Fibroblast of skin of back (primary cell): Measurements from ENCODE around the gene SHPK.

Experiments used
- DNase-seq: peaks from one replicate; pipeline ENCODE4 v3.0.0-alpha.2; 2013

Gene SHPK

DNA sequence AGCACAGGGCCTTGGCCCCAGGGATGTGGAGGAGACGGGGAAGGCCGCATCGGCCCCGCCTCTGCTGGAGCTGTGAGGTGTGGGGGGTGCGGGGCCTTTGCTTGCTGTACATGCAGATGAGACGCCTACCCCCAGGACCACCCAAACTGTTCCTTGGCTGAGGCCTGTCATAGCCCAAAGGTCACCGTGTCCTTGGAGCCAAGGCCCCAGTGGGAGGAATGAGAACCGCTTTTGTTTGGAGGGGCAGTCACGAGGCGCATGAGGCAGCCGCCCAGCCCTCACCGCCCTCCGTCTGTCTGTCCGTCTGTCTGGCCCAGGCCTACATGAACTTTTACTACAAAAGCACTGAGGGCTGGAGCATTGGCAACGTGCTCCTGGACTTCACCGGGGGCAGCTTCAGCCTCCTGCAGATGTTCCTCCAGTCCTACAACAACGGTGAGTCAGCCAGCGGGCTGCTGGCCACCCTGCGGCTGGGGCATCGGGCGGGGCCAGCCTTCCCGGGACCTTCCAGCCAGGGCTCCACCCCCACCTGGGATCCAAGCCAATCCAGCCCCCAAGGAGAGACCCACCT lies 23.6 kb upstream of the SHPK start:
- DNase-seq: peak; percentile 75

DNA sequence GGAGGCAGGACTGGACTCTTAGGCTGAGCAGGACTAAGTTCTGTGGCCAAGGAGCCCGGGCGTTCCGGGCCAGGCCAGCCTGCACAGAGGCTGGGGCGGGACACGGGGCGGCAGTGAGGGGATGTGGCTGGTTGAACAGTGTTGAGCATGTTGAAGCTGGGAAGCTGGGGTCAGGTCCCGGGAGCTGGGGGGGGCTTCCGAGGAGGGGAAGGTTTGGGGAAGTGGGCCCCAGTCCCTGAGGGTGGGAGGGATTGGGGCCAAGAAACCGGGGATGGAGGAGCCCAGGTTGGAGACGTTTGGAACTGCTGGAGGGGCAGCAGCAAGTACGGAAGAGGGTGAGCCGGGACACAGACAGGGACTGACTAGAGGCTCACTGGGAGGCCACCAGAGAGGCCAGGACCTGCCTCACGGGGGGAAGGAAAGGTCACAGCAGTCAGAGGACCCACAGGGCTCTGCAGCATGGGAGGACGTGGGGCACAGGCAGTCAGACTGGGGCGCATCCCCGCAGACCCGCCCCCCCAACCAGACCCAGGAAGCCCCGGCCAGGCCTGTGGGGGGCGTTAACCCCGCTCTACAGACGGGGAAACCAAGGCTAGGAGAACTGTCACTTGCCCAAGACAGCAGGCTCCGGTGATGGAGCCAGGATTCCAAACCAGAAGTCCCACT lies 22.9 kb upstream of the SHPK start:
- no peak for DNase-seq

DNA sequence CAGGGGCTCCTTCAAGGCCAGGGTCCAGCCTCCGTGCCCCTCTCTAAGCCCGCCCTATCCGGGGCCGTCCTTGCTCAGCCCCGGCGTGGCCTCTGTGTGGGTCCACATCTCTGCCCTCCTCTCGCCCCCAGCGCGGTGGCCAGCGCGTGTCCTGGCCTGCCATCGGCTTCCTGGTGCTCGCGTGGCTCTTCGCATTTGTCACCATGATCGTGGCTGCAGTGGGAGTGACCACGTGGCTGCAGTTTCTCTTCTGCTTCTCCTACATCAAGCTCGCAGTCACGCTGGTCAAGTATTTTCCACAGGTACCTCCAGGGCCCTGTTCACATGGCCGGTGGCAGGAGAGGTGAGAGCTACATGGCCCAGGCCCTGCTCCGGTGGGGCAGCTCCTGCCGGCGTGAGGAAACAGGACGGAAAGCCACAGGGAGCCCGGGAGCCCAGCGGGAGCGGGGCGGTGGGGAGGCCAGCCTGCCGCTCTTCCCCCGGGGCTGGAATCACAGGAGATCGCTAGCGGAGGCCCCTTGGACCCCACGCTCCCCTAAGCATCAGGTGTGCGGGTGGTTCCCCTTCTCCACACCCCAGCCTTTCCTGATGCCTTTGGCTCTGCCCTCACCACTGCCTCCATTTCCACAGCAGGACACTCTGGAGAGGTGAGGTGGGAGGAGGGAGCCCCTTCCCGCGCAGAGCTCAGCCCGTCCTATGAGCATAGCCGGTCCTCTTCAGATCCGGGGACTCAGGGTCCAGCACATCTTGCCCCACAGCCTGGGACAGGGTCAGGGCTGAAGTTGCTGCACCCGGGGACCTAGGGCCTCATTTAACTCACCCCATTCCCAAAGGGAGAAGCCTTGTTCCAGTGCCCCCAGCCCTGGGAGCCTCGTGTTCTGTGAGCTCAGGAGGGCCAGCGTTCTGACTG lies 22.1 kb upstream of the SHPK start:
- DNase-seq: no peak

DNA sequence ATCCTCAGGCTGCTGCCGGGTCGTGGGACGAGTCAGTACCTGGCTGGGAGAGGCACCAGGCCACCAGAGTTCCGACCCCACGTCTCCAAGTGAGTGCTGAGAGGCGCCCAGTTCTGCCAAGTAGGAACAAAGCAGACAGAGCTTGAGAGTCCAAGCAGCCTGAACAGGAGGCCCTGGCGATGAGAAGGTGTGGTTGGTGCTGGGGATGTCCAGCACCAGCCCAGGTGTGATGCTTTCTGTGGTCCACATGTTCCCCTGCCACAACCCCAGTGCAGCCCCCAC lies 21.5 kb upstream of the SHPK start:
- DNase-seq: no peak

DNA sequence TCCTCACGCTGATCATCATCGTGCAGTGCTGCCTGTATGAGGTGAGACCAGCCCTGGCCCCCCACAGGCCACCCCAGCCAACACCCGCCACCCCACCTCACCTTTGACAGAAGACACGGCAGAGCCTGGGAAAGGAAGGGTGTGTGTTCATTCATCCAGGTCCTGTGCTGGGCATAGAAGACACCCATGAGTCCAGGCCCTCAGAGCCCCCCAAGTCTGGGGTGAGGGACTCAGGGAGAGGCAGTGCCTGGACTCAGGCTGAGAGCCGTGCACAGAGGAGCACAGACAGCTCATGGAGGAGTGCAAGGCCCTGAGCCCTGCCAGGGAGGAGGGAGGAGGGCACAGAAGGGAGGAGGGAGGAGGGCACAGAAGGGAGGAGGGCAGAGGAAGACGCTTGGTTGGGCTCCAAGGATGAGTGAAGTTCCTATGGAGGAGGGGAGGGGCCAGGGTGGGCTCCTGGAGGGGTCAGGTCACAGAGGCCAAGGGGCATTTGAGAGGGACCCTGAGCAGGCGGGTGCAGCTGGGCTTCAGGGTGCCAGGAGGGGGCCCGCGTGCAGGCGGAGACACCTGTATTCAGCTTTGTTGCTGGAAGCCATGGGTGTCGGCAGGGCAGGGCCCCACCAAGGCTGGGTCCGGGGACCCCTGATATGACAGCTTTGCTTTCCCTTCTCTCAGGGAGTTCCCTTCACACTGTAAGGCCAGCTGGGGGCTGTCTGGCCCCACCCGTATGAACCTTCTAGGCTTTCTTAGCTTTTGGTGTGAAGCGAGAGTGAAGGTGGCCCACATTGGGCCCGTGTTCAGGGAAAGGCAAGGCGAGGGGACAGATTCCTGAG lies 20.9 kb upstream of the SHPK start:
- DNase-seq: no peak

DNA sequence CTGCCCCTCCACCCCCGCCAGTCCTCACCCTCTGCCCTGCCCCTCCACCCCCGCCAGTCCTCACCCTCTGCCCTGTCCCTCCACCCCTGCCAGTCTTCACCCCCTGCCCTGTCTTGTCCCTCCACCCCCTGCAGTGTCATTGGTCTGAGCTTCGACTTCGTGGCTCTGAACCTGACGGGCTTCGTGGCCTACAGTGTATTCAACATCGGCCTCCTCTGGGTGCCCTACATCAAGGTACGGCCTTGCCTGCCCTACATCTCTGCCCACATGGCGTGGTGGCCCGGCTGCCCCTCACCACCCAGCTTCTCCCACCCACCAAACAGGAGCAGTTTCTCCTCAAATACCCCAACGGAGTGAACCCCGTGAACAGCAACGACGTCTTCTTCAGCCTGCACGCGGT lies 20.3 kb upstream of the SHPK start:
- no peak for DNase-seq

DNA sequence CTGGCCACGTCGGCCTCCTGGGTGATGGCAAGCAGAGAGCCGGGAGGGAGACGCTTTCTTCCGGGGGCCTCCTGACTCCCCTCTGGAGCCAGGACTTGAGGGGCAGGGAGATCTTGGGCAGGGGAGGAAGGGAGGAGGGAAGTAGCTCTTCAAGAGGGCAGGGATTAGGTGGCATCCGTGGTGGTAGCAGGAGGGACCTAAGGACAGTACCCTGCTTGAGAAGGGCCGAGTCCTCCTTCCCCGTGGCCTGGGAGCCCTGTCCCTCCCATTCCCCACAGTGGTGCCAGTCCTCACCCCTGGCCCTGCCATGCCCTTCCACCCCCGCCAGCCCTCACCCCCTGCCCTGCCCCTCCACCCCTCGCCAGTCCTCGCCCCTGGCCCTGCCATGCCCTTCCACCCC lies 19.7 kb upstream of the SHPK start:
- no peak for DNase-seq

DNA sequence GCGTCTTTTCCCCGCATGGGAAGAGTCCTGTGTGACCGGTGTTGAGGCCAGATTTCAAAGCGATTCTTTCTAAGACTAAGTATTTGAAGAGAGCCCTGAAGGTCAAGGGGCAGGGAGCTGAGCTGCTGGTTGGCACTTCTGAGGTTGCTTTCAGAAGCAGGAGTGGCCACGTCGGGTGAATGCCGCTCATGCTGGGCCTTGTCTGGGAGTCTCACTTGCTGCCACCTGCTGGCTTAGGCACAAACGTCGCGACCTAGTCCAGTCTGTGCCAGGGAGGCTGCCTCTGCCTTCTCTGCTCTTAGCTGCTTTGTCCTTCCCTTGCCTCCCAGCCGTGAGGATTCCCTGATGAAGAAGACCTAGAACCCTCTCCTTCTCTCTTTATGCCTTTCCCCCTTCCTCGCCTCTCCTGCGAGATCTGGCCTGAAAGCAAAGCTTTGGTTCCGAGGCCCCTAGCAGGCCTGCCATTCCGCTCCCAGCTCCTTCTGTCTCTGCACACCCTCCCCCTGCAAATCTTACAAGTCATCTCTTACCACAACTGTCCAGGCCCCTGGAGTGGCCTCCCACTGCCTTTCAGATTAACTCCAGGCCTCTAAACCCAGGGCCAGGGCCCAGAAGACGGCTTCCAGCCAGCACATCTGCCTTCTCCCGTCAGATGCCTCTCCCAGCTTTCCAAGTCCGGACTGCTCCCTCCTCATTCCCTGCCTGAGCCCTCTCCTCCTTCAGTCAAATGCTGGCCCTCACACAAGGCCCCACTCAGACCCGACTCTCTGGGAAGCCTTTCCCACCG lies 11.9 kb upstream of the SHPK start:
- DNase-seq: peak; percentile 56

DNA sequence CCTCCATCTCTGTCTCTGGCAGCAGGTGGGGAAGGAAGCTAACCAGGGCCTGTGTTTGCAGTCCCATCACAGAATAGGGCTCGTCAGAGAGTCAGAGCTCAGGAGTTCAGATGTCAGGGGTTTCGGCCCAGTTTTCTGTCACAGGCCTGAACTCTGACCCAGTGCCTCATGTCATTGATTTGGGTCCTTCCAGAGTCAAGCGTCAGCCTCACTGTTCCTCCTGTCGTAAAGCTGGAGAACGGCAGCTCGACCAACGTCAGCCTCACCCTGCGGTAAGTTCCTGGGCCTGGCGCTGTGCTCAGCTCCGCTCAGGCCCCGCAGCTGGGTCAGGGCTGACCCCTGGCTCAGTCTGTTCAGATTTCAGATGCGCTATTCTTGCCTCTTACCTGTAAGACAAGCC lies 11.2 kb upstream of the SHPK start:
- no peak for DNase-seq

DNA sequence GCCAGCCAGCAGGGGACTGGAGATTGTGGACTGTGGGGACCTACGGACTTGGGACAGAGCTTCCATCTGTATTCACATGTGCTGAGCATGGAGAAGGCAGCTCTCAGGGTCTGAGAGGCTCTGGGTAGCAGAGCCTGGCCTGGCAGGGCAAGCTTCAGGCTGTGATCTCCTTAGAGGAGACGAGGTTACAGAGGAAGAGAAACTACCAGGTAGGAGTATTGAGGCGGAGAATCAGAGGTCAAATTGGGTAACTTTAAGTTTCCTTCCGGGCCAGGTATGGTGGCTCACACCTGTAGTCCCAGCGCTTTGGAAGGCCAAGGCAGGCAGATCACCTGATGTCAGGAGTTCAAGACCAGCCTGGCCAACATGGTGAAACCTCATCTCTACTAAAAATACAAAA lies 9.3 kb upstream of the SHPK start:
- DNase-seq: no peak

DNA sequence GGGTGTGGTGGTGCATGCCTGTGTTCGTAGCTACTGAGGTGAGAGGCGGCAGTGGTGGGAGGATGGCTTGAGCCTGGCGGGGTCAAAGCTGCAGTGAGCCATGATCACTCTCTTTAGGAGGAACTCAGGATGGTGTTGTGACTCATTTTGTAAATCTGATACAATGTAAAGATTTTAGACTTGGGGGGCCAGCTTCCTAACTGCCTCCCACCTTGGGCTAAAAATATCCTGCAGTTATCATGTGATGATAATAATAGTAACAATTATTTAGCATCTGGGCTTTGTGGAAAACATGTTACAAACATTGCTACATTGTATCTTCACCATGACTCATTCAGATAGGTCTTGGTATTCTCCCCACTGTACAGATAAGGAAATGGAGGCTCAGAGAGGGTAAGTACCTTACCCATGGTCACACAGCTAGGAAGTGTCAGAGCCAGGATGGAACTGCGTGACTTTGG lies 7.9 kb upstream of the SHPK start:
- DNase-seq: no peak

DNA sequence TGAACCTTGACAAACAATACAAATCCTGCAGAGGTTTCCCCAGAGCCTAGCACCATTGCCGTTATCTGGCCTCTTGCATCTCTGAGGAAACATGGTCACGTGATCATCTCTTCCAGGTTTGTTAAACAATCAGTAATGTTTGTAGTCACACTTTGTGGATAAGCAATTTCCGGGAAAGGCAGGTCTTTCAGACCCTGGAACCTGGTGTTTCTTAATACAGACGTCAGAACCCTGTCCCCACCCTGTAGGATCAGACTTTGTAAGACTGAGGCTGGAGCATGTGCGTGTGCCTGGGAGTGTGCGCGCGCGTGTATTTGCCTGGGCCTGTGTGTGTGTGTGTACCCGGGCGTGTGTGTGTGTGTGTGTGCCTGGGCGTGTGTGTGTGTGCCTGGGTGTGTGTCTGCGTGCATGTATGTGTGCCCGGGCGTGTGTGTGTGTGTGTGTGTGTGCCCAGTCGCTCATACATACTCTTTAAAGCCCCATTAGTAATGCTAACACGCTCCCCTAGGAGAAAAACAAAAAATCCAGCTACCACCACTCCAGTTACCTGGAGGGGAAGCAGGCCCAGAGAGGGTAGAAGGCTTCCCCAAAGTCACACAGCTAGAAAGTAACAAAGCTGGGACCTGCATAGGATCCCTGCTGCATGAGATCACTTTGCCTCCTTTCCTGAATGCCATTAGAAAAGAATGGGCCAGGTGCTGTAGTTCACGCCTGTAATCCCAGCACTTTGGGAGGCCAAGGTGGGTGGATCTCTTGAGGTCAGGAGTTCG lies 5.9 kb upstream of the SHPK start:
- DNase-seq: no peak

DNA sequence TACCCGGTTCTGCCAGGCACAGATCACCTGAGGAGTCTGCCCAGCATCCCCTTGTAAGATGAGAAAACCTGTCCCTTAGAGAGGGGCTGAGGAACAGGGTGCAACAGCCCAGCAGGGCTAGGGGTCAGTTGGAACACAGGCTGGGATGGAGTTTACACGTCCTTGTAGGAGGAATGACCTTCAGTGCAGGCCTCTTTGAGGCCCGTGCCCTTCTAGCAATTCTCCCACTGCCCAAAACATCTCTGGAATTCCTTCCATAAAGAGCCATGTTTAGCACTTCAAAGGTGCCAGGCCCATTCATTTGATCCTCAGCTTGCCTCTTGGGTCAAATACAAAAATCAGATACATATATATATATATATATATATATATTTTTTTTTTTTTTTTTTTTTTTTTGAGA lies 5.0 kb upstream of the SHPK start:
- DNase-seq: no peak

DNA sequence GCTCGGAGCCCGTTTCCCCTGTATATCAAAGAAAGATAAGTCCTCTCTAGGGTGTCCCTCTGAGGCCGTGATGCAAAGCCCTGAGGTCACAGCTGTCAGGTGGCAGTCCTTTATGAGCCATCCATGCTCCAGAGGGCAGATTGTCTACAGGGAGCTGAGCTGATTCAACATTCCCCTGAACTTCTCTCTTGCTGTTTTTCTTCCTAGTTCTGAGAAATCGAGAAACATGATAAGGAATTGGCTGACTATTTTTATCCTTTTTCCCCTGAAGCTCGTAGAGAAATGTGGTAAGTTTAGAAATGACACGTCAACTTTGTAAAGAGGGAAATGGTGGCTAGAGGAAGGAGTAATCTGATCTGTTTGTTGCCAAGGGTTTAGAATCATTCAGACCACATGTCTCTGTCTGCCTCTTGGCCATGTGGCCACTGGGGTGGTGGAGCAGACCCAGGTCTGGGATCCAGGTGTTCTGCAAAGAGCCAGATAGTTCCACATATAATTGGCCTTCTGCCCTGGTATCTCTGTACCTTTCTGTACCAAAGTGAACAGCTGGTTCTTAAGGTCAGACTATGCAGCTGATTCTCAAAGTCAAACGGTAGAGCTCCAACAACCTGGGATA lies 4.0 kb upstream of the SHPK start:
- DNase-seq: peak; percentile 40

DNA sequence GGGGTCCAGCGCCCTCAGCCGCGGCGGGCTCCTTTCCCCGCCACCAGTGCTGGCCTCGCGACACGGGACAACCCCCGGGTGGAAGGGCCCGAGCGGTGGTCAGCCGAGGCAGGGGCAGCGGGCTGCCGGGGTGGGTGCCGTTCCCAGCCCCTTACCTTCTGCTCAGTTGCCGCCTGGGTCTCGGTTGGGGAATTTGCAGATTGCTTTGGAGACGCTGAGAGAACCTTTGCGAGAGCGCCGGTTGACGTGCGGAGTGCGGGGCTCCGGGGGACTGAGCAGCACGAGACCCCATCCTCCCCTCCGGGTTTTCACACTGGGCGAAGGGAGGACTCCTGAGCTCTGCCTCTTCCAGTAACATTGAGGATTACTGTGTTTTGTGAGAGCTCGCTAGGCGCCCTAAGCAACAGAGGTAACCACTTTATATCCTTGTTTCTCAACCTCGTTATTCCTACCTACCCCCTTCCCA lies 891 bp upstream of the SHPK start:
- no peak for DNase-seq

DNA sequence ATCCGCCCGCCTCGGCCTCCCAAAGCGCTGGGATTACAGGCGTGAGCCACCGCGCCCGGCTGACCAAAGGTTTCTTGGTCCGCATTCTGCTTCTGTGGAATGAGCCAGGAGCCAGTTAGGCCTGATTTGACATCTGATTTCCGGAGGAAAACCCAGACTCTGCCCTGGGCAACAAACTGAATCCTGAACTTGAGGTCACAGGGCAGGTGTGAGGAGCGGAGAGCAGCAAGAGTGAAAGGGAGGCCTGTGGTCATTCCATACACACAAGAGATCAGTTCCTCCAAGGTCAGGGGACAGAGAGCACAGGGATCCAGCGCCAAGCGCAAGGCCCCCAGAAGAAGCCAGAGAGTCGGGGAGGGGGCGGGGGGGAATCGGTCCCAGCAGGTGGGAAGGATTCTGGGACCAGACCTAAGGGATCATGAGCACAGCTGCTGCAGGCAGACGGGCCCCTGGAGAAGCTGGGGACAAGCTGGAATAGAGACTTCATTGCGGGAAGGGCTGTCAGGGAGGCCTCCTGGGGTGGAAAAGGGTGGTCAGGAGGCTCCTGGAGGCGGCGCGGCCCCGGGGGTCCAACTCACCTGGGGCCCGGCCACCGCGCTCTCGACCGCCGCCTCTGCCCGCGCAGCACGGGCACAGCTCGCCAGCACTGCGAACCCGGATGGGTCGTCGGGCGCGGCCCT lies 436 bp downstream of the SHPK start:
- DNase-seq: no peak

DNA sequence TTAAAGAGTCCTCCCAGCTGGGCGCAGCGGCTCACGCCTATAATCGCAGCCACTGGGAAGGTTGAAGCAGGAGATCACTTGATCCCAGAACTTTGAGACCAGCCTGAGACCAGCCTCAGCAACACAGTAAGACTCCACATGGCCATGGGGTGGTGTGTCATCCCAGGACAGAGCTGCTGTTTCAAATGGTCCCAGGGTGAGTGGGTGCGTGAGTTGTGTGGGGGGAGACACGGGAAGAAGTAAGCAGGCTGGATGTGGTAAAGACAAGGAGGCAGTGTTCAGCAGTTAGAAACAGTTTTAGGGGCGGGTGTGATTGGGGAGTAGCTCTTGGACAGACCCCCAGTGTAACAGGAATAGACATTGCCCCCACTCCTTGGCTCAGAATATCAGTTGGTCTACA lies 3.8 kb downstream of the SHPK start:
- DNase-seq: no peak

DNA sequence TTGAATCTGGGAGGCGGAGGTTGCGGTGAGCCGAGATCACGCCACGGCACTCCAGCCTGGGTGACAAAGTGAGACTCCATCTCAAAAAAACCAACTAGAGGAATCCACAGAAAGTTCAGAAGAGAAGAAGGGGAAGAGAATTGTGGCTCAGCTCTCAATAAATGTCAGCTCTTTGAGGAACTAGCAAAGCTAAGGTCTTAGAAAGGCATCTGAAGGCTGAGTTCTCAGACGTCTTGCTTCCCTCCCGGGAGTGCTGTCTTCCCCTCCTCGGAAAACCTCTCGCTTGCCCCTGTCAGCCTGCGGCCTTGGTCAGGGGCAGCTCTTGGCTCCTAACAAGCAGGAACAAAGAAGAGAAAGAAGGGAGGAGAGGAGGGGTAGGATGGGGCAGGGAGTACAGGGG lies 5.3 kb downstream of the SHPK start:
- DNase-seq: no peak

DNA sequence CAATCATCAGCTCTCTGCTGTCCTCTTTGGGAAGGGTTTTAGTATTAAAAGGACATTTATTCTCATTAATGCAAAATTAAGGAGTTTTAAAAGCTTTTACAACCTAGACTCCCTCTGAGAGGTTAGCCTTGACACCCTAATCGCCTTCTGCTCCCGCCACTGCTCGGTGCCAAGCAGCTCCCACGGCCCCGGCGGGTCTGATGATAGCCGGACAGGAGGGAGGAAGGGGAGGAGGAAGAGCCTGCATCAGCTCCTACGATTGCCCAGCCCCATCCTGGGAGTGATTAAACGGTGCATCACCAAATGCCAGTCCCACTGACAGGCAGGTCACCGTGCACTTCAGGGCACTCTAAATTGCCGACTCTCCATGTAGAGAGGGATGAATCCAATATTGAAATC lies 8.3 kb downstream of the SHPK start:
- no peak for DNase-seq
